ENCODE measurements around the gene CCL2.

- TF ChIP-seq EZH2 (IDR thresholded peaks at IDR 0.05), result no peak
- TF ChIP-seq POLR2AphosphoS5 (IDR thresholded peaks at IDR 0.05; ENCODE audit: borderline replicate concordance, low read depth, low read length), result no peak
Observed at GRCh38 chr17:34300652-34301370, 45.7 kb downstream of the CCL2 start.
